SH-SY5Y (cell line): ENCODE measurements around the gene INPP4B.

Source experiments
- GATA2 ChIP-seq: IDR thresholded peaks from 2 replicates; pipeline ENCODE4 v1.6.1; 2011; ENCODE audit warnings: mild to moderate bottlenecking, low read depth, low read length
- GATA3 ChIP-seq: IDR thresholded peaks from 2 replicates; pipeline ENCODE4 v1.6.1; 2011; ENCODE audit warnings: low read depth, mild to moderate bottlenecking, low read length, moderate library complexity

INPP4B gene

DNA sequence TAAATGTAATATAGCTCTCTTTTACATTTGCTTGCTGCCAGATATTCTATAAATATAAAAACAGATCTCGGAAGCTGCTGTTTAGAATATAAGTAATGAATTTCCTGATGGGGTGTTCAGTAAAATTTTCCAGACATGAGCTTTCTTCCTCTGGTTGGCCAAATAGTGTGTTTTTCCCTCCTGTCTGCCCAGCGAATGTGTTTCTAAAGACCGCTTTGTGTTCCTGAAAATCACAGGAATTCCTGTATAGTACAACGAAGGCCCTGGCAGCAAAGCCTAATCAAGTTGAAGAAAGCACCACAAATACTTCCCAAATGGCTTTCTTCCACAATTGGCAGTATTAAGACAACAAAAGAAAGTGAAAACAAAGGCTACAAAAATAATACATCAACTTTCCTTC, 494.1 kb downstream of the INPP4B start:
- TF ChIP-seq GATA2: no peak
- no peak for TF ChIP-seq GATA3

DNA sequence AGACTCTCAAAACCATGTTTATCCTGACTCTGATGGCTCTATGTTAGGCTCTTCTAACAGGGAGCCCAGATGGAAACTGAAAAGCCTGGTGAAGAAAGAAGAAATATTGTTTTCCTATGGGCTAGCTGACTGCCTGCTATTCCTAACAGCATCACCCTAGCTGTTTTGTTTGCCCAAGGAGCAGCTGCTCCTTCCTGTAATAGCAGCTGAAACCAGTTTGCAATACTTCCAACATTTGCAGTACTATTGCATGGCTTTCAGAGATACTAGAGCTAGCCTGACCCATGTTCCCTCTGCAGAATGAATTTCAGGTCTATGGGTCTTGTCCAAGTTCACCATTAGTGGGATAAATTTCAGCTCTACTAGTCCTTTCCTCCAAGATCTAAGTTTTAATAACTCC, 495.2 kb downstream of the INPP4B start:
- TF ChIP-seq GATA3 (no peak), GATA2 (no peak)

DNA sequence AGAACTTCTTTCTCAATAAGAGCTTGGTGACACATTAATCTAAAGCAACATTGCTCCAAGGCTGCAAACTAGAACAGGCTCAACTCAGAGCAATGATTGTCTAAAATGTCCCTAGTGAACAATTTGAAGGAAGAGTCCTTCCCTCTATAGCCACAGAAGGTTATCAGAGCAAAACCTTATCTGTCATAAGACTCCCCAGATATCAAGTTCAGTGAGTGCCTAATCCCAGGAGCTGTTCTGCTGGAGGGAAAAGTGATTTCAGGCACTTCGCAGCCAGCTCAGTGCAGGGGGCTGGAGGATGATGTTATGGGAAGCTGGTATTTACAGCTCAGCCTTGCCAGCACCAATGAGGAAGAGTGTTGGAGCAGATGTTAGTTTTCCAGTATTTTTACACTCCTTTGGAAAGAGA, 497.5 kb downstream of the INPP4B start:
- TF ChIP-seq GATA2: no peak
- TF ChIP-seq GATA3: no peak

DNA sequence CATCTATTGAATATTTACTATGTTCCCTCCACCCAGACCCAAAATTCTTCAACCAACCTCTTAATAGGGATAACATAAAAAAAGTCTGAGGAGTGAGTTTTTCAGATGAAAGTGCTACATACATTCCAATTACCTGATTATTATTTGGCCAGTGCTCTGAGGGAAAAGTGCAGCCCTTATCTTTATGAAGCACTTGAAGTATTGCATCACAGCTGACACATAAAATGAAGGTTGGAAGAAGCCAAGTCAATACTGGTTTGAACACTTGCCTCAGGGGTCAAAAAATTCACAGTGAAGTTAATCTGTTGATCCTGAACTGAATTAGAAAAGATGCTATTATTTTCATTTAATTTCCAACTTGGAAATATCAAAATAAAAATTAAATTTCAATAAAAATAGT, 498.9 kb downstream of the INPP4B start:
- TF ChIP-seq GATA2 (no peak), GATA3 (no peak)

DNA sequence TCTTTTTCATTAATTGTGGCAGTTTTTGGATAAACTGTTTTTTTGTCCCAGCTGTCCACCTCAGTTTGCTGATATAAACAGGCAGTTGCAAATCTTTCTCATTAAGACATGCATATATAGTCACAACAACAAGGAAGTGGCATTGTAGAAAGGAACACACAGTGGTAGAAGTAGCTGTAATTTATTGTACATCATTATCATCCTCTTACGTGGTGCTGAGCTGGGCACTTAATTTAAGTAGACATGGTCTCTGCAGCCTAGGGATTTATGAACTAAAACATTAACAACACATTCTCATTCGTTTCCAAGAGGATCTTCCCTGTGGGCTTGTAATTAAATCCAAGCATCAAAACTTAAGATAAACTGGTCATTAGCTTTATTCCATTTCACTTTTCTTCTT, 500.2 kb downstream of the INPP4B start:
- no peak for TF ChIP-seq GATA3
- TF ChIP-seq GATA2: no peak

DNA sequence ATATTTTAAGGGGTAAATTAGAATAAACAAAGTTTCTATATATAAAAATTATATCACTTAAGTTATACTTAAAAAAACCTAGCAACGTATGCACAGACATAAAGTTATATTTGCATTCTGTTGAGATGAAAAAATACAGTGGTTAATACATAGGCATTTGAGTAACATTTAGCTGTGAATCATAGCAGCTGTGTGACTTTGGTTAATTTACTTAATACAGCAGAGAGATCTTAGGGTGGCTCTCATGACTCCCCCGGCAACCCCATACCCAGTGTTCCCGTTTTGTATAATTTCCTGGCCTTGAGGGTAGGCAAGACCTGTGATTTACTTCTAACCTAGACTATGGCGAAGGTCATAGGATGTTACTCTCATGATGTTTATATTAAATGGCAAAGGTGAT, 504.8 kb downstream of the INPP4B start:
- TF ChIP-seq GATA2: no peak
- no peak for TF ChIP-seq GATA3

DNA sequence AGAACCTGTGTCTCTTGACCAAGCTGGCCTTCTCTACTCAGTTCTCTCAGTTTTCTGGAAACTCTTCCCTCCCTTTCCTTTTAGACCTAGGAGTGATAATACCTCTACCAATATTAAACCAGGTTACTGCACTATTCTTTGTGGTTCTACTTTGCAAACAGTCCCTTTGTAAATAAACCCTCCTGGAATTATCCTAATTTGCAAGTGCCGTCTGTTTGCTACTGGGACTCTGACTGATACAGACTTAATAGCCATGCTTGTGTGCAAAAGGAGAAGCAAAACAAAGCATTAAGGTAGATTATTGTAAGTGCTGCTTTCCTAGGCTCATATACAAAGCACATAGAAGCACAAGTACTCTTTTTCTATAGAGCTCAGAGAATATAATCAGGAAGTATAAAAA, 507.0 kb downstream of the INPP4B start:
- TF ChIP-seq GATA3 (no peak), GATA2 (no peak)

DNA sequence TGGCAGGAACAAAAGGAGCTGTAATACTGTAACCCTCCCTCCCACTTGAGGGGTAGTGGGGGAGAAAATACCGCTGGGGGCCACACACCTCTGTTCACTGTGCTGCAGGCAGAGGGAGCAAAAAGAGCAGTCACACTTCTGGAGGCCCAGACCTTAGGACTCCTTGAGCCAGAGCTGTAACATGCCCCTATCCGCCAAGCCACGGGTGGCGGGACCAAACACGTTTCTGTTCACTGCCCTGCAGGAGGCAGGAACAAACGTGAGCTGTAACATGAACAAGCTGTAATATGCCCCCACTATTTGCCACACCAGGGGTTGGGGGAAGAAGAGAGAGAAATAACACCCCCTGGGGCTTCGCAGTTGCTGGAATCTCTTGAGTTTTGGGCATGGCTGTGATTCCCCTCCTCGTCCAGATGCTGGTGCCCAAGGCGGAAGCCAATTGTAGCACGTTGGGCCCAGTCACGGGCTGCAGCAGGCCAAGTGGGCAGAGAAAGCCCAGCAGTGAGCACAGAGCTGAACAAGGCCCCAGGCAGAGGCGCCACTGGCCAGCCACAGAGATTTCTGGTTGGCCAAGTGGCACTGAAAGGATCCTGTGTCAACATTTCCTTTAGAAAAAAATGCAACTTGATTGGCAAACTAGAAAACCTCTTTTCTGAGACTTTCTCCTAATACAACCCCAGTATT, 509.7 kb downstream of the INPP4B start:
- TF ChIP-seq GATA3: no peak
- no peak for TF ChIP-seq GATA2

DNA sequence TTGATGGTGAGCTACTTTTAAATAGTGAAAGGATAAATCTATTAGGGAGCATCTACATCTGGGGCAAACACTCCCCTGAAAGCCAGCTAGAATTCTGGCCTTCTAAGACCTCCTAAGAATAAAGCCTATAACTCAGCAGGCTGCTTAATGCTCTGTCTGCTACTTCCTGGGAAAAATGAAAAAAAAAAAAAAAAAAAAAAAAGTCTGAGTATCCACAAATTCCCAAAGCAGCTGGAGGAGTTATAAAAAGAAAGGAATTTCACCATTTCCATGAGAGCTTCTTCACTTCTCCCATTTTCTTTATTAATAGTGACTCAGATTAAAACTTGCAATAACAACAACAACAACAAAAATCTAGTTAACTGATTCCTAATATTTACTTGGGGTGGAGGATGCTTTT, 511.2 kb downstream of the INPP4B start:
- TF ChIP-seq GATA3 (no peak), GATA2 (no peak)

DNA sequence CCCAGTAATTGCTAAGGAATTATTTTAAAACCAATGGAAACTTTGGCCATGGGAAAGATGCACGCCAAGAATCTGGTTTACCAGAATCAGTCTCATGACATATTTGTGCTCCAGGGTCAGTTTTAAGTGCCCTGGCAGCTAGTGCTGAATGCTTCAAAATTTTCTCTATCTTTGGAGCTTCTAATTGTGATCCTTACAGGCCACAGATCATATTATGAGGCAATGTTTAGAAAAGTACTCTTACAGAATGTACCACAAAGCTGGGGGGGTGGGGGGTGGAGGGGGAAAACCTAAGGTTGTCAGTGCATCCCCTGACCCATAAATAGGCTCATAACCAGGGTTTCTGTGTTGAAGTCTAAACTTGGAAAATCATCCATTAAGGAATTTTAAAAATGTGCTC, 514.5 kb downstream of the INPP4B start:
- TF ChIP-seq GATA3 (no peak), GATA2 (no peak)

DNA sequence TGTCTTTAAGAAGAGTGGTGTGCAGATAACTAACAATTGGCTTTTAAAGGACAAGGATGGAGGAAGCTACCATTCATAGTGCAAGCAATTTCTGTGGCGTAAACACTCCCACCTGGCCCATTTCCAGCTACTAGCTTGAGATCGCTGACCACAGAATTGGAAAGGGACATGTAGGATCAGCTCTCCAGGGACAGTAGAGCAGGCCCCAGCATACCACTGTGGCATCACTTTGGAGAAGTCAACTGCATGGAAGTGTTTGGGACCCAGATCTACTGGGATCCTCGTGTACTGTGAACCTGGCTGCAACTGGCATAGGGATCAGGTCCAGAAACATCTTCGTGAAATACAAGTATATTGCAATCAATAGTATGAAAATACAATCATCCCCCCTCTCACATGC, 515.0 kb downstream of the INPP4B start:
- no peak for TF ChIP-seq GATA2
- no peak for TF ChIP-seq GATA3

DNA sequence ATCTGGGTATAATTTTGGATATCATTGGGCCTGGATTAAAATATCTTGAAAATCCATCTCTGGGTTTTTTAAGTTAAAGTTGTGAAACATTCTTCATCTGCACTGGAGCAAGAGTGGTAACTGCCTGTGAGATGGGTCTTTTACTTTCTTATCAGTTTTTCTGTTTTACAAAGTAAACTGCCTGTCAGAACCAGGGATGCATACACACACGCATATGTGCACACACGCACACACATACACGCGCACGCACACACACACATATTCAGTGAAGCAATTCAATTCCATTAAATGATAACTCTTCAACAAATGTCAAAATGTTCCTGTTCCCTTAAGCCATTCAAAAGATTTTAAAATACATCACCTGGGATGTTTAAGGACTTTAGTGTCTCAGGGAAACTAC, 515.8 kb downstream of the INPP4B start:
- TF ChIP-seq GATA3 (no peak), GATA2 (no peak)

DNA sequence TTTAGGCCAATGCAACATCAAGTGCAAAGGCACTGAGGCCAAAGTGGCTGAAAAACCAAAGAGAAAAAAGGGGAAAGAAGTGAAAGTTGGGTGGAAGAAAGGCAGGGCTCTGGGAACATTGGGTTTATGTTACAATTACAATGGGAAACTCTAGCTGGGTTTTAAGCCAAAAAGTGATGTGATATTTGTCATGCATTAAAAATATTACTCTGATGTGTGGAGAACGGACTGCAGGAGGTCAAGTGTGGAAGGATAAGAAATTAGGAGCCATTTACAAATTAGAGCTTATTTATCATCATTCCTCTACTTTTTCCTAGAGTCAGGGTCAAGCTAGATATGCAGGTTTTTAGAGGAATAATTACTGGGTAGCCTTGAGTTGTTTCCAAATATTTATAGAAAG, 516.8 kb downstream of the INPP4B start:
- TF ChIP-seq GATA3 (no peak), GATA2 (no peak)

DNA sequence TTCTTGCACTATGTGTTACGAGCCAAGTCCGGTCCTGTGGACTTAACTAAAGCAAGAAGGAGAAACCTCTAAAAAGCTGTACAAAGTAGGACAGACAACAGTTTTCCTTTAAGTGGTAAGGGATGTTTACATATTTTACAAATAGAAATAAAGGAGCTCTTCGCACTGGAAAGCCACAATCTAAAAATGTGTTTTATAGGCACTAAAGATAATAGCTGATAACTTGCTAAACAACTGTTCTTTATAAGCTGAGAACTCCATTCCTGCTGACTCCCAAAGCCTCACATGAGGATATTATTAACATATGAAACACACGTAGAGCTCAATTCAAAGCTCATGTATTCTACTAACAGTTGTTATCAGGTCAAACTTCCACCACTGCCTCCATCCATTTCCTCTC, 519.9 kb downstream of the INPP4B start:
- no peak for TF ChIP-seq GATA3
- no peak for TF ChIP-seq GATA2

DNA sequence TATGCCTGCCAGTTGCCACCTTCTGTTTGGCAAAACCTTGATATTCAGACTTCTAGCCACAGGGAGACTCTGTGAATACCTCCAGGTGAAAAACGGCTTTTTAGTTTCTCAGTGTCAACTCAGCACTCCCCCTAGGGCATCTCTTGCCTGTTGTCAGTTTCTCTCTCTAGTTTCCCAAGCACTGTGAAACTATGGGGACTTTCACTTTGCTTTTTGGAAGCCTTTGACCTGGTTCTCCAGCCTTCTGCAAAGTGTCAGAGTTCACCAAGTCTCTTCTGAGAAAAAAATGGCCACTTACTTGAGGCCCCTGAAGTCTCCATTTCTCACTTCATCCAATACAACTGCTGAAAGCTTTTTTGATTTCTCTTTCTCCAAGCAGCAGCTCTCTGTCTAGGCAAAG, 521.5 kb downstream of the INPP4B start:
- no peak for TF ChIP-seq GATA3
- TF ChIP-seq GATA2: no peak

DNA sequence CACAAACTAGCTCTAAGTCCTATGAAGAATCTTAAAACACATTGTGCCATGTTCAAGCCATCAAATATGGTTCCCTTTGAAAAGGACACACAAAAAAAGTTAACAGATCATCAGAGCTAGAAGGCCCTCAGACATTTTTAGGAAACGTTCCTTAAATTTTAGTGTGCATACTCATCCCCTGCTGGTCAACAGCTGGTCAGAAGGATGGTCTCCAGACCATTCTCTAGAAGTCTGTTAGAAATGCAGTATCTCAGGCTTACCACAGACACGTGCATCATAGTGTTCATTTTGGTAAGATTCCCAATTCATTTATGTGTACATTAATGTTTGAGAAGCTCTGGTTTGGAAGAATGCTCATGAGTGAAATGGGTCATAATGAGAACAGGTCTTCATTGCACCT, 523.1 kb downstream of the INPP4B start:
- TF ChIP-seq GATA2 (no peak), GATA3 (no peak)

DNA sequence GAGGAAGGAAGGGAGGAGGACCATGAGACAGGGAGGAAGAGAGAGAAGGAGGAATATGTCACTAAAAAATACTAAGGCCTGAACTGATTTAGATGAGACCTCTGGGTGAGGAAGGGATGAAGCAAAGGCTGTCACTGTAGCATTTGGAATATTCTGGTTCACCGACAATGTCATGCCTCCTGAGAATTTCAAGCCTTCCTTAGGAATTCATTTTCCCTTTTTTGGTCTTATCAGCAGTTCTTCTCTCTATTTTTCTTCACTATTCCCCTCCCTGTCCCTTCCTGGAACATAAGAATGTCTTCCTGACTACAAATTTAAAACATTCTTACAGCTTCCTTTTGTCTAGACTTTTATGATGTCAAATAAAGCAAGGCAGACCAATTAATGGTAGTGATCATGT, 527.8 kb downstream of the INPP4B start:
- TF ChIP-seq GATA3 (no peak), GATA2 (no peak)
